HepG2 (cell line): Measurements from ENCODE around the gene YBX2. TPM values are rescaled to one million over a fixed set of nuclear protein-coding genes. Genes with fewer than 3 reads are reported as not detected.

Experiments used
- ELF1 ChIP-seq: sonication (generic); formaldehyde crosslinking; IDR thresholded peaks from 2 replicates; pipeline ENCODE4 v1.4.0; 2020; ENCODE audit warnings: missing genetic modification reagents
- GABPA ChIP-seq, 2 experiments: IDR thresholded peaks; 2 replicates each; pipeline ENCODE4 v1.6.1; 2011 to 2016; ENCODE audit warnings: low read depth in 2 of 2, low read length in 1 of 2, missing biosample characterization in 1 of 2, missing genetic modification characterization in 1 of 2
- GATA4 ChIP-seq: sonication (generic); IDR thresholded peaks from 2 replicates; pipeline ENCODE4 v1.6.1; 2016; ENCODE audit warnings: antibody characterized with exemption, low read depth, borderline replicate concordance
- GTF2F1 ChIP-seq: fragments of 150-350 bp; IDR thresholded peaks from 2 replicates; pipeline ENCODE4 v1.6.1; 2014; ENCODE audit warnings: low read length
- HOXA3 ChIP-seq: sonication (generic); formaldehyde crosslinking; IDR thresholded peaks from 2 replicates; pipeline ENCODE4 v1.5.0; 2020; ENCODE audit warnings: missing genetic modification reagents
- JUN ChIP-seq: sonication (generic); formaldehyde crosslinking; IDR thresholded peaks from 2 replicates; pipeline ENCODE4 v1.4.0; 2020; ENCODE audit warnings: mild to moderate bottlenecking, missing genetic modification reagents
- LBX2 ChIP-seq: sonication (generic); formaldehyde crosslinking; IDR thresholded peaks from 2 replicates; pipeline ENCODE4 v1.5.0; 2020; ENCODE audit warnings: missing genetic modification reagents, mild to moderate bottlenecking, borderline replicate concordance
- NAIF1 ChIP-seq: sonication (generic); formaldehyde crosslinking; IDR thresholded peaks from 2 replicates; pipeline ENCODE4 v1.5.0; 2020; ENCODE audit warnings: mild to moderate bottlenecking, missing genetic modification reagents, borderline replicate concordance
- NBN ChIP-seq: fragments of 450-650 bp; conservative IDR thresholded peaks from 2 replicates; pipeline ENCODE4 v1.6.1; 2017
- NFE2L1 ChIP-seq: sonication (generic); formaldehyde crosslinking; IDR thresholded peaks from 2 replicates; pipeline ENCODE4 v1.4.0; 2020; ENCODE audit warnings: missing genetic modification reagents, mild to moderate bottlenecking, borderline replicate concordance
- RFX3 ChIP-seq: IDR thresholded peaks from 2 replicates; pipeline ENCODE4 v1.6.1; 2016; ENCODE audit warnings: missing biosample characterization, missing genetic modification reagents
- RORA ChIP-seq: sonication (generic); formaldehyde crosslinking; IDR thresholded peaks from 2 replicates; pipeline ENCODE4 v1.5.0; 2020; ENCODE audit warnings: mild to moderate bottlenecking, missing genetic modification reagents, moderate library complexity
- SMAD3 ChIP-seq: sonication (generic); formaldehyde crosslinking; IDR thresholded peaks from 2 replicates; pipeline ENCODE4 v1.4.0; 2020; ENCODE audit warnings: missing genetic modification reagents
- SP1 ChIP-seq, 2 experiments: fragments of 450-650 bp in 1 of 2; sonication (generic) in 1 of 2; formaldehyde crosslinking in 1 of 2; IDR thresholded peaks; 2 replicates each; pipeline versions ENCODE4 v1.4.0 to v1.6.1; 2016 to 2020; ENCODE audit warnings: missing genetic modification reagents in 1 of 2
- SP140L ChIP-seq: sonication (generic); formaldehyde crosslinking; IDR thresholded peaks from 2 replicates; pipeline ENCODE4 v1.4.0; 2020; ENCODE audit warnings: missing genetic modification reagents, borderline replicate concordance
- TCF7L2 ChIP-seq: IDR thresholded peaks from 2 replicates; pipeline ENCODE4 v1.6.1; 2011; ENCODE audit warnings: mild to moderate bottlenecking, low read depth, low read length, moderate library complexity
- TRAFD1 ChIP-seq: sonication (generic); formaldehyde crosslinking; IDR thresholded peaks from 2 replicates; pipeline ENCODE4 v1.5.1; 2020; ENCODE audit warnings: missing genetic modification reagents, mild to moderate bottlenecking, borderline replicate concordance
- ZBTB4 ChIP-seq: sonication (generic); formaldehyde crosslinking; IDR thresholded peaks from 2 replicates; pipeline ENCODE4 v1.4.0; 2020; ENCODE audit warnings: missing genetic modification reagents, mild to moderate bottlenecking, borderline replicate concordance
- ZBTB42 ChIP-seq: sonication (generic); formaldehyde crosslinking; IDR thresholded peaks from 2 replicates; pipeline ENCODE4 v1.5.0; 2020; ENCODE audit warnings: mild to moderate bottlenecking, missing genetic modification reagents
- ZFP90 ChIP-seq: sonication (generic); formaldehyde crosslinking; IDR thresholded peaks from 2 replicates; pipeline ENCODE4 v1.8.0; 2022; ENCODE audit warnings: missing genetic modification reagents, mild to moderate bottlenecking, inconsistent platforms, borderline replicate concordance
- ZFX ChIP-seq: sonication (generic); formaldehyde crosslinking; IDR thresholded peaks from 2 replicates; pipeline ENCODE4 v1.4.0; 2020; ENCODE audit warnings: mild to moderate bottlenecking, low read depth, missing genetic modification reagents, moderate library complexity
- ZNF510 ChIP-seq: sonication (generic); formaldehyde crosslinking; IDR thresholded peaks from 2 replicates; pipeline ENCODE4 v1.4.0; 2020; ENCODE audit warnings: low read depth, mild to moderate bottlenecking, missing genetic modification reagents
- ZNF563 ChIP-seq: sonication (generic); formaldehyde crosslinking; IDR thresholded peaks from 2 replicates; pipeline ENCODE4 v1.8.0; 2022; ENCODE audit warnings: mild to moderate bottlenecking, moderate library complexity, missing genetic modification reagents
- ZNF674 ChIP-seq: sonication (generic); formaldehyde crosslinking; IDR thresholded peaks from 2 replicates; pipeline ENCODE4 v1.5.0; 2020; ENCODE audit warnings: low read depth, mild to moderate bottlenecking, missing genetic modification reagents
- ZNF891 ChIP-seq: sonication (generic); formaldehyde crosslinking; IDR thresholded peaks from 2 replicates; pipeline ENCODE4 v1.5.0; 2020; ENCODE audit warnings: mild to moderate bottlenecking, missing genetic modification reagents
- polyA plus RNA-seq, 8 experiments: library from polyadenylated mRNA; depleted of rRNA in 3 of 8; stranded (reverse) in 7 of 8; unstranded in 1 of 8; fragments of >200 nt; fragmentation: Illumina TruSeq in 4 of 8; extraction: Trizol in 4 of 8; gene quantifications; 2 replicates each; pipeline versions ENCODE4 v1.2.1 to v1.2.3, GENCODE V29; 2011 to 2016; ENCODE audit warnings: low read depth in 4 of 8, missing spikeins in 1 of 8, mixed read lengths in 1 of 8; ENCODE audit not compliant: insufficient read depth in 1 of 8
- total RNA-seq, 5 experiments: library from RNA; depleted of rRNA; stranded (reverse); fragments of >200 nt; fragmentation: Illumina TruSeq; extraction: Trizol; gene quantifications; 2 replicates each; pipeline ENCODE4 v1.2.3, GENCODE V29; 2016; ENCODE audit warnings: low read depth in 1 of 5

YBX2 gene
- total and polyA plus RNA-seq, 2 of the 13 experiments (the other 11 are each of a cell fraction or from before 2014, with no cell fraction given), result 0.12 to 0.22 TPM

GRCh38 chr17:7314719-7315569, 20.5 kb upstream of the YBX2 start, which contains the start of gene GPS2 (continued):
- peak; percentile 79 for TF ChIP-seq ZFX (CRISPR knock-in tag)
- peak; percentile 97 for TF ChIP-seq GABPA (IDR thresholded peaks at IDR 0.05; ENCODE audit: low read depth, low read length)
- TF ChIP-seq GABPA (CRISPR knock-in tag; IDR thresholded peaks at IDR 0.05; ENCODE audit: low read depth), result peak; percentile 94
- TF ChIP-seq JUN, result no peak
- TF ChIP-seq ELF1 (CRISPR knock-in tag), result peak; percentile 99
- no peak for TF ChIP-seq TRAFD1 (CRISPR knock-in tag)
- no peak for TF ChIP-seq ZBTB42 (CRISPR knock-in tag)
- 0 out of 2 replicates have a peak, but pooled peaks have one; percentile 65 for TF ChIP-seq ZBTB4 (CRISPR knock-in tag)
- no peak for TF ChIP-seq ZNF891 (CRISPR knock-in tag)
- TF ChIP-seq NAIF1 (CRISPR knock-in tag), result no peak
- 0 out of 2 replicates have a peak, but pooled peaks have one; percentile 59 for TF ChIP-seq SMAD3 (CRISPR knock-in tag)
- no peak for TF ChIP-seq GTF2F1
- no peak for TF ChIP-seq NBN
- peak; percentile 73; the same call in 1 of the 2 replicates for TF ChIP-seq ZNF563 (CRISPR knock-in tag)
- TF ChIP-seq ZNF674 (CRISPR knock-in tag), result no peak
- TF ChIP-seq LBX2 (CRISPR knock-in tag), result peak; percentile 36; the same call in 1 of the 2 replicates
- TF ChIP-seq HOXA3, result peak; percentile 97
- no peak for TF ChIP-seq RFX3 (CRISPR knock-in tag)
- TF ChIP-seq TCF7L2, result no peak
- 0 out of 2 replicates have a peak, but pooled peaks have one; percentile 57 for TF ChIP-seq ZNF510
- TF ChIP-seq NFE2L1 (CRISPR knock-in tag), result no peak
- no peak for TF ChIP-seq SP140L (CRISPR knock-in tag)
- no peak for TF ChIP-seq RORA (CRISPR knock-in tag)
- 0 out of 2 replicates have a peak, but pooled peaks have one; percentile 42 for TF ChIP-seq ZFP90 (CRISPR knock-in tag)
- TF ChIP-seq SP1 (IDR thresholded peaks at IDR 0.05), result no peak
- 0 out of 2 replicates have a peak, but pooled peaks have one; percentile 28 for TF ChIP-seq SP1 (CRISPR knock-in tag; IDR thresholded peaks at IDR 0.05)
- no peak for TF ChIP-seq GATA4
